Measurements from ENCODE around the gene PARD3. TPM values are rescaled to one million over a fixed set of nuclear protein-coding genes. Genes with fewer than 3 reads are reported as not detected.

The PARD3 gene
- total RNA-seq, 4 donors from 2014 or later, result 98.9 to 122 (median 105) TPM

GRCh38 chr10:34574353-34574934 lies 240.7 kb downstream of the PARD3 start:
- Histone ChIP-seq H3K9me3 (no peaks in the 10 kb centered on the region), H3K4me3 (no peak overlapping the region), H3K4me1 (peaks cover 5 to 39% (median 19%) of the 10 kb centered on the region in 4 donors), H3K27ac (replicated peaks in 1 of 4) (no peak overlapping the region), H3K27me3 (no peaks in the 10 kb centered on the region), H3K36me3 (no peaks in the 10 kb centered on the region)
- DNase-seq (ENCODE audit: extremely low spot score), result no peak
- TF ChIP-seq EP300 (IDR thresholded peaks at IDR 0.05) (no peak), POLR2AphosphoS5 (IDR thresholded peaks at IDR 0.05) (no peak), POLR2A (IDR thresholded peaks at IDR 0.05; ENCODE audit: low read depth) (no peak), CTCF (IDR thresholded peaks at IDR 0.05) (no peak)
- WGBS, result 77% methylated on average over 4 of the region's 4 CpGs
- intact Hi-C loops (cut with DNase I), result no loop called here

DNA sequence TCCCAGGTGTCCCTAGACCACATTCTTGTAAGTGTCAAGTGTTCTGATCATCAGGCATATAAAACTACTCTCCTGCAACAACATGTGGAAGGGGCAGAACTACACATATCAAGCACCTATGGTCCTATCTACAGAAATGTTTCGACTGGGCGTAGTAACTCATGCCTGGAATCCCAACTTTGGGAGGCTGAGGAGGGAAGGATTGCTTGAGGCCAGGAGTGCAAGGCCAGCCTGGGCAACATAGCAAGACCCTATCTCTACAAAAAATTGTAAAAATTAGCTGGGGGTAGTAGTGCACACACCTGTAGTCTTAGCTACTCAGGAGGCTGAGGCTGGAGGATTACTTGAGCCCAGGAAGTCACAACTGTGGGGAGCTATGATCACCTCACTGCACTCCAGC lies 244.2 kb downstream of the PARD3 start:
- TF ChIP-seq POLR2A (IDR thresholded peaks at IDR 0.05; ENCODE audit: low read depth) (no peak), CTCF (IDR thresholded peaks at IDR 0.05) (no peak), POLR2AphosphoS5 (IDR thresholded peaks at IDR 0.05) (no peak), EP300 (IDR thresholded peaks at IDR 0.05) (no peak)
- no peak overlapping the region for H3K4me3 ChIP-seq
- H3K27me3 ChIP-seq, result no peaks in the 10 kb centered on the region
- intact Hi-C loops (cut with DNase I), result no loop called here
- 94% methylated on average over 2 of the region's 2 CpGs for WGBS
- no peaks in the 10 kb centered on the region for H3K9me3 ChIP-seq
- no peaks in the 10 kb centered on the region for H3K36me3 ChIP-seq
- no peak for DNase-seq (ENCODE audit: extremely low spot score)
- peaks cover 8 to 19% (median 11%) of the 10 kb centered on the region in 4 donors for H3K4me1 ChIP-seq
- no peak overlapping the region for H3K27ac ChIP-seq (replicated peaks in 1 of 4)

DNA sequence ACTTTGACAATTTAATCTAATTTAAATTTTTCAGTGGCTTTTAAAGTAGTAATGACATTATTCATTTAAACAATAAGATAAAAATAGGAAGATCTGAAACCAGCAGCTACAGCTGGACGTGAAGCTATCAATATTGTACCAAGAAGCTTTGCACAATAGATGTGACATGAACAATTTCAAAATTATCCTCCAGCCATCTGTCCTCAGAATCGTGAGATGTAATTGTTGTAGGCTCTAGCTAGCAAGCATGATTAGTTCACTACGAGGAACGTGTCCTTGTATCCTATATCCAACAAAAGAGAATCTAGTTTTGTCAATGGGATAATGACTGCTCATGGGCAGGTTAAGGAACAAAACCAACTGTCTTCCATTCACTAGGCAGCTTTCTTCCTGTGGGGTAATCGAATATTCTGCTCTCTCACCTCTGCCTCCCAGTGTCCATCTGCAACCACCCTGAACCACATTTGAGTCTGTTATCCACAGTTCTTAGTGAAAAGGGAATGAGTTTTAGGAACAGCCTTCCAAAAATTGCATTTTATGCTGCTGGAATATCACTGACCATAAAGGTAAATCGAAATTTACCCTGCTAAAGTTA lies 247.3 kb downstream of the PARD3 start:
- no peaks in the 10 kb centered on the region for H3K9me3 ChIP-seq
- 92% methylated on average over 6 of the region's 6 CpGs for WGBS
- TF ChIP-seq POLR2A (IDR thresholded peaks at IDR 0.05; ENCODE audit: low read depth) (no peak), POLR2AphosphoS5 (IDR thresholded peaks at IDR 0.05) (no peak), CTCF (IDR thresholded peaks at IDR 0.05) (no peak), EP300 (IDR thresholded peaks at IDR 0.05) (no peak)
- DNase-seq (ENCODE audit: extremely low spot score), result no peak
- no peaks in the 10 kb centered on the region for H3K27me3 ChIP-seq
- H3K27ac ChIP-seq (replicated peaks in 1 of 4), result no peak overlapping the region
- no peak overlapping the region for H3K4me3 ChIP-seq
- no peaks in the 10 kb centered on the region for H3K36me3 ChIP-seq
- intact Hi-C loops (cut with DNase I), result no loop called here
- H3K4me1 ChIP-seq, result peaks cover 0 to 5% (median 2%) of the 10 kb centered on the region in 4 donors

- Histone ChIP-seq H3K27me3 (no peaks in the 10 kb centered on the region), H3K4me3 (no peak overlapping the region), H3K4me1 (peaks cover 0 to 5% (median 2%) of the 10 kb centered on the region in 4 donors), H3K27ac (replicated peaks in 1 of 4) (no peak overlapping the region), H3K36me3 (no peaks in the 10 kb centered on the region), H3K9me3 (no peaks in the 10 kb centered on the region)
- 66% methylated on average over 3 of the region's 3 CpGs for WGBS
- intact Hi-C loops (cut with DNase I), result no loop called here
- DNase-seq (ENCODE audit: extremely low spot score), result no peak
- no peak for TF ChIP-seq CTCF (IDR thresholded peaks at IDR 0.05)
These were observed 249.2 kb downstream of the PARD3 start for GRCh38 chr10:34565934-34566333.

GRCh38 chr10:34558093-34558583 lies 257.0 kb downstream of the PARD3 start:
- H3K27ac ChIP-seq (replicated peaks in 1 of 4), result no peak overlapping the region
- H3K27me3 ChIP-seq, result no peaks in the 10 kb centered on the region
- no peak for TF ChIP-seq POLR2A (IDR thresholded peaks at IDR 0.05; ENCODE audit: low read depth)
- TF ChIP-seq CTCF (IDR thresholded peaks at IDR 0.05), result no peak
- no peak for TF ChIP-seq EP300 (IDR thresholded peaks at IDR 0.05)
- TF ChIP-seq POLR2AphosphoS5 (IDR thresholded peaks at IDR 0.05), result no peak
- H3K9me3 ChIP-seq, result no peaks in the 10 kb centered on the region
- H3K4me3 ChIP-seq, result no peak overlapping the region
- no peak for DNase-seq (ENCODE audit: extremely low spot score)
- no peaks in the 10 kb centered on the region for H3K36me3 ChIP-seq
- intact Hi-C loops (cut with DNase I), result no loop called here
- no peaks in the 10 kb centered on the region for H3K4me1 ChIP-seq
- 95% methylated on average over 3 of the region's 3 CpGs for WGBS
